ENCODE measurements around the gene YRDC.
A peak's percentile ranks its signal among the peaks of the same experiment; 100 is the strongest.

Gene YRDC

DNA sequence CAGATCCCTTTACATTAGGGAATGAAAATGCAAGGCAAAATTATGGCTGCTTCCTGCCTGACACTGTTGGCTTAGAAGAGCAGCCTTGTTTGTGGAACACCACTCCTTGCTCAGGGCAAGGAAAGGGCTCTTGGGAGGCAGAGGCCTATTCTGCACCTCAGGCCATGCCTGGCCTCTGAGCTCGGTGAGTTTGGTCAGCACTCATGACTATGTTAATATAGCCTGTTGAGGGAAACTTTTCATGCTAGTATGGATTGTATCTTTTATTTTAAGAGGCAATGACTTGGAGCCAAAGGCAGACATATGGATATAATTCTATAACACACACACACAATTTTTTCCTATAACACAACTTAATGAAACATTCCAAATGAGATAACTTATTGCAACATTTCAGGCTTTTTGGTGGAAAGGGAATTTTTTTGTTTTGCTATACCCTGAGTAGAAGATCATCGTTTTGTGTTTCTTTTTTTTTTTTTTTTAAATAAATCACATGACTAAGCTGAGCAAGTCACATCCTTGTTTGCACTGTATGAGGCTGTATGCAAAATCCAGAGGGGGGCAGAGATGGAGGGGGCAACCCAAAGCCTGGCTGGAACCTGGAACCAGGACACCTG, 5.6 kb upstream of the YRDC start:
- H3K4me2 ChIP-seq (ENCODE audit: low read length, poor library complexity, severe bottlenecking), result no peak overlapping the region
- no peak overlapping the region for H4K91ac ChIP-seq (ENCODE audit: low read length)
- H3K79me1 ChIP-seq (replicated peaks; ENCODE audit: low read length, poor library complexity, severe bottlenecking), result peaks cover 40% of the 10 kb centered on the region

DNA sequence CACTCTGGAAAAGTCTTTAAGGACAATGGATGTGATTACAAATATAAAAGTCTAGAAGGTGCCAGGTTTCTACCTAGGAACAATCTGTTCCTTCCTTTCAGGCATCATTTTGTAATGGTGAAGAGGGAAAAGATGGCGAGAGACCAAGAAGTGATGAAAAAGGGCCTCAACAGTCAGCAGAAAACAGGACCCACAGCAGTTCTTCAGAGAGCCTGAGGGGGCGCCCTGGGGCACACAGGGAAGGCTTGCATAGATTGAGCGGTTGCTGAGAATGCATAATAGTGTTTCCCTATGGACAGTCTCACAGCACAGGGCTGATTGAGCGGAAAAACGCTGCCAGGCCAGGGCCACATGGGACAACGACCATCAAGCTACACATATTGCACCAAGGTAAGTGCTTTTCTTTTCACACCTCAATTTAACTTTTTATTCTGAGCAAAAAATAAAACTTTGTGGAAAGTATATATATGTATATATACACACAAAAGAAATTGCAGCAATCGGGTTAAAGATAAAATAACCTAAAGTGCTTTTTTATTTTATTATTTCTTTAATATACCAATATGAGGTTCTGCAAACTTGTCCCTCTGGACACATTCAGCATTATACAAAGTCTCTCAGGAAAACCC, 3.1 kb upstream of the YRDC start:
- no peak overlapping the region for H3K4me2 ChIP-seq (ENCODE audit: low read length, poor library complexity, severe bottlenecking)

More for the DNA sequence above, 5.6 kb upstream of the YRDC start:
- H2BK15ac ChIP-seq (ENCODE audit: low read depth, poor library complexity, severe bottlenecking), result no peak overlapping the region
- no peak overlapping the region for H2BK5ac ChIP-seq (ENCODE audit: low read depth, low read length, poor library complexity, severe bottlenecking)
- peaks cover 9% of the 10 kb centered on the region for H3K4me1 ChIP-seq (ENCODE audit: control insufficient read depth, insufficient read depth, low read depth, low read length)
- H4K8ac ChIP-seq (ENCODE audit: low read length), result no peak overlapping the region
- no peak overlapping the region for H3K18ac ChIP-seq (ENCODE audit: low read depth in 1 of 2, low read length in 2 of 2)
- H3K27ac ChIP-seq (ENCODE audit: low read length, poor library complexity, severe bottlenecking), result no peak overlapping the region
- no peak overlapping the region for H2AK5ac ChIP-seq (ENCODE audit: low read length, severe bottlenecking)
- no peak overlapping the region for H2BK12ac ChIP-seq (ENCODE audit: low read length in 2 of 2)
- no peak overlapping the region for H3K14ac ChIP-seq (ENCODE audit: low read length in 2 of 2)
- H3K36me3 ChIP-seq (ENCODE audit: control insufficient read depth in 1 of 2, insufficient read depth in 2 of 2, low read depth in 1 of 2, low read length in 2 of 2), result peaks cover 39 to 50% of the 10 kb centered on the region in 2 experiments
- no peak overlapping the region for H2AFZ ChIP-seq (ENCODE audit: low read depth, low read length)
- H3K4me3 ChIP-seq (ENCODE audit: insufficient read depth in 1 of 2, low read depth in 1 of 2, low read length in 2 of 2), result no peak overlapping the region
- WGBS, result 86% methylated on average over 1 of the region's 2 CpGs
- peak overlapping the region; percentile 58 for H3K9ac ChIP-seq (ENCODE audit: low read length)
- no peak overlapping the region for H2BK120ac ChIP-seq (ENCODE audit: low read depth, low read length)
- no peak for DNase-seq
- H3K23ac ChIP-seq (ENCODE audit: low read length in 2 of 2), result no peak overlapping the region
- no peaks in the 10 kb centered on the region for H3K27me3 ChIP-seq (ENCODE audit: control insufficient read depth in 1 of 2, insufficient read depth in 1 of 2, low read length in 2 of 2)
- H3K9me3 ChIP-seq (ENCODE audit: control insufficient read depth, low read length), result no peaks in the 10 kb centered on the region
- H3K4ac ChIP-seq (ENCODE audit: low read depth in 1 of 2, low read length in 2 of 2), result no peak overlapping the region

DNA sequence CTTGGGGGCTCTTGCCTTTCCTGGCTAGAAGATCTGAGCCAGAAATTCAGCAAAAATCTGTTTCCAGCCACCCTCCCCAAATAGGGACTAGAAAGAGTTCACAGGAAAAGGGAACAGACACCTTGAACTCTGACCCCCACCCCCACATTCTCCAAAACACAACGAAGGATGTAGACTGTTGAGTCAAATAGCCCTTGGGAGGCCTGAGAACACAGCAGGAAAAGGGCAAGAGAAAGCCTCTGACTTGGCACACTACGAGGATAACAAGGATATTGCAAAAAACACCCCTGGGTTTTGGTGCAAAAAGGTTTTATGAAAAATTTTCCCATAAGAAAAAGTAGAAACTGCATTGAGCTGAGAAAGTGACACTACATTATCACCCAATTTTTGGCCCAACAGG, 1.9 kb upstream of the YRDC start:
- peaks cover 32 to 41% of the 10 kb centered on the region in 2 experiments for H3K36me3 ChIP-seq (ENCODE audit: control insufficient read depth in 1 of 2, insufficient read depth in 2 of 2, low read depth in 1 of 2, low read length in 2 of 2)
- H3K9ac ChIP-seq (ENCODE audit: low read length), result peak overlapping the region; percentile 91
- H2BK5ac ChIP-seq (ENCODE audit: low read depth, low read length, poor library complexity, severe bottlenecking), result no peak overlapping the region
- no peak overlapping the region for H2AFZ ChIP-seq (ENCODE audit: low read depth, low read length)
- H2AK5ac ChIP-seq (ENCODE audit: low read length, severe bottlenecking), result peak overlapping the region; percentile 63
- H2BK12ac ChIP-seq (ENCODE audit: low read length in 2 of 2), result no peak overlapping the region
- no peak overlapping the region for H2BK15ac ChIP-seq (ENCODE audit: low read depth, poor library complexity, severe bottlenecking)
- no peak overlapping the region for H3K4me2 ChIP-seq (ENCODE audit: low read length, poor library complexity, severe bottlenecking)
- no peak overlapping the region for H3K14ac ChIP-seq (ENCODE audit: low read length in 2 of 2)
- H4K8ac ChIP-seq (ENCODE audit: low read length), result no peak overlapping the region
- H2BK120ac ChIP-seq (ENCODE audit: low read depth, low read length), result no peak overlapping the region
- no peaks in the 10 kb centered on the region for H3K9me3 ChIP-seq (ENCODE audit: control insufficient read depth, low read length)
- no peaks in the 10 kb centered on the region for H3K27me3 ChIP-seq (ENCODE audit: control insufficient read depth in 1 of 2, insufficient read depth in 1 of 2, low read length in 2 of 2)
- 79% methylated on average over 2 of the region's 2 CpGs for WGBS
- H3K18ac ChIP-seq (ENCODE audit: low read depth in 1 of 2, low read length in 2 of 2), result no peak overlapping the region
- peaks cover 39% of the 10 kb centered on the region for H3K79me1 ChIP-seq (replicated peaks; ENCODE audit: low read length, poor library complexity, severe bottlenecking)
- H3K4me1 ChIP-seq (ENCODE audit: control insufficient read depth, insufficient read depth, low read depth, low read length), result peaks cover 14% of the 10 kb centered on the region
- DNase-seq, result no peak
- no peak overlapping the region for H3K23ac ChIP-seq (ENCODE audit: low read length in 2 of 2)
- H3K27ac ChIP-seq (ENCODE audit: low read length, poor library complexity, severe bottlenecking), result no peak overlapping the region
- H3K4me3 ChIP-seq (ENCODE audit: insufficient read depth in 1 of 2, low read depth in 1 of 2, low read length in 2 of 2), result peak overlapping the region in 1 of 2 experiments; percentile 87
- no peak overlapping the region for H3K4ac ChIP-seq (ENCODE audit: low read depth in 1 of 2, low read length in 2 of 2)
- H4K91ac ChIP-seq (ENCODE audit: low read length), result no peak overlapping the region

More for the DNA sequence above, 3.1 kb upstream of the YRDC start:
- no peaks in the 10 kb centered on the region for H3K9me3 ChIP-seq (ENCODE audit: control insufficient read depth, low read length)
- WGBS, result 33% methylated on average over 5 of the region's 7 CpGs
- H2BK120ac ChIP-seq (ENCODE audit: low read depth, low read length), result no peak overlapping the region
- H3K23ac ChIP-seq (ENCODE audit: low read length in 2 of 2), result no peak overlapping the region
- no peak overlapping the region for H2BK15ac ChIP-seq (ENCODE audit: low read depth, poor library complexity, severe bottlenecking)
- H3K9ac ChIP-seq (ENCODE audit: low read length), result peak overlapping the region; percentile 91
- no peak overlapping the region for H4K91ac ChIP-seq (ENCODE audit: low read length)
- H2BK5ac ChIP-seq (ENCODE audit: low read depth, low read length, poor library complexity, severe bottlenecking), result no peak overlapping the region
- no peak overlapping the region for H4K8ac ChIP-seq (ENCODE audit: low read length)
- peak; percentile 87 for DNase-seq
- H3K4ac ChIP-seq (ENCODE audit: low read depth in 1 of 2, low read length in 2 of 2), result no peak overlapping the region
- no peak overlapping the region for H2BK12ac ChIP-seq (ENCODE audit: low read length in 2 of 2)
- H3K36me3 ChIP-seq (ENCODE audit: control insufficient read depth in 1 of 2, insufficient read depth in 2 of 2, low read depth in 1 of 2, low read length in 2 of 2), result peaks cover 35 to 41% of the 10 kb centered on the region in 2 experiments
- no peaks in the 10 kb centered on the region for H3K27me3 ChIP-seq (ENCODE audit: control insufficient read depth in 1 of 2, insufficient read depth in 1 of 2, low read length in 2 of 2)
- peak overlapping the region in 1 of 2 experiments; percentile 87 for H3K4me3 ChIP-seq (ENCODE audit: insufficient read depth in 1 of 2, low read depth in 1 of 2, low read length in 2 of 2)
- no peak overlapping the region for H3K14ac ChIP-seq (ENCODE audit: low read length in 2 of 2)
- H3K18ac ChIP-seq (ENCODE audit: low read depth in 1 of 2, low read length in 2 of 2), result no peak overlapping the region
- no peak overlapping the region for H2AFZ ChIP-seq (ENCODE audit: low read depth, low read length)
- no peak overlapping the region for H3K27ac ChIP-seq (ENCODE audit: low read length, poor library complexity, severe bottlenecking)
- peaks cover 36% of the 10 kb centered on the region for H3K79me1 ChIP-seq (replicated peaks; ENCODE audit: low read length, poor library complexity, severe bottlenecking)
- no peak overlapping the region for H2AK5ac ChIP-seq (ENCODE audit: low read length, severe bottlenecking)
- peaks cover 14% of the 10 kb centered on the region for H3K4me1 ChIP-seq (ENCODE audit: control insufficient read depth, insufficient read depth, low read depth, low read length)
